ELF-1 (cell line): Measurements from ENCODE around the gene RXRG.

ENCODE experiments used
- DNase-seq: peaks from one replicate; pipeline ENCODE4 v3.0.0-alpha.2; 2016; ENCODE audit warnings: low read depth, low spot score

Gene RXRG

GRCh38 chr1:165369255-165369848 lies 75.6 kb downstream of the RXRG start:
- DNase-seq = peak; percentile 73

GRCh38 chr1:165367375-165367993 lies 77.4 kb downstream of the RXRG start:
- DNase-seq = peak; percentile 90

GRCh38 chr1:165365341-165365740 lies 79.6 kb downstream of the RXRG start:
- DNase-seq = no peak

GRCh38 chr1:165364568-165365133 lies 80.3 kb downstream of the RXRG start:
- no peak for DNase-seq

GRCh38 chr1:165356876-165357275 lies 88.0 kb downstream of the RXRG start:
- peak; percentile 47 for DNase-seq

GRCh38 chr1:165355977-165356811 lies 88.7 kb downstream of the RXRG start, which contains the start of gene LMX1A:
TSS of gene LMX1A (minus strand) at chr1:165356715. CDS start at chr1:165355559, 1,156 bp downstream.
- DNase-seq = peak; percentile 68

GRCh38 chr1:165355139-165355976 lies 89.6 kb downstream of the RXRG start:
- peak; percentile 50 for DNase-seq

- DNase-seq = peak; percentile 37
Observed at GRCh38 chr1:165354739-165355138, 90.2 kb downstream of the RXRG start.

GRCh38 chr1:165353731-165354671 lies 90.9 kb downstream of the RXRG start:
- peak; percentile 51 for DNase-seq

GRCh38 chr1:165352442-165353293 lies 92.3 kb downstream of the RXRG start:
- DNase-seq = peak; percentile 60

- no peak for DNase-seq
Observed at GRCh38 chr1:165351863-165352441, 93.0 kb downstream of the RXRG start.
